Measurements from ENCODE around the gene CAPN12.

The CAPN12 gene

GRCh38 chr19:38708413-38709024 is 35.8 kb downstream of the CAPN12 start:
- H3K4me3 ChIP-seq (ENCODE audit: low read depth, low read length), result no peak overlapping the region
- no peak for TF ChIP-seq CTCF (IDR thresholded peaks at IDR 0.05; ENCODE audit: low read depth, low read length)

GRCh38 chr19:38707512-38708114 is 36.7 kb downstream of the CAPN12 start:
- TF ChIP-seq CTCF (IDR thresholded peaks at IDR 0.05; ENCODE audit: low read depth, low read length), result no peak
- no peak overlapping the region for H3K4me3 ChIP-seq (ENCODE audit: low read depth, low read length)

- H3K4me3 ChIP-seq (ENCODE audit: low read depth, low read length), result no peak overlapping the region
- no peak for TF ChIP-seq CTCF (IDR thresholded peaks at IDR 0.05; ENCODE audit: low read depth, low read length)
These were observed 37.3 kb downstream of the CAPN12 start for GRCh38 chr19:38706792-38707511.

GRCh38 chr19:38705197-38706019 is 38.9 kb downstream of the CAPN12 start:
- no peak for TF ChIP-seq CTCF (IDR thresholded peaks at IDR 0.05; ENCODE audit: low read depth, low read length)
- no peak overlapping the region for H3K4me3 ChIP-seq (ENCODE audit: low read depth, low read length)

- TF ChIP-seq CTCF (IDR thresholded peaks at IDR 0.05; ENCODE audit: low read depth, low read length), result no peak
- H3K4me3 ChIP-seq (ENCODE audit: low read depth, low read length), result no peak overlapping the region
These were observed 39.7 kb downstream of the CAPN12 start for GRCh38 chr19:38704488-38705026.

GRCh38 chr19:38703509-38703908 is 40.8 kb downstream of the CAPN12 start:
- no peak overlapping the region for H3K4me3 ChIP-seq (ENCODE audit: low read depth, low read length)
- TF ChIP-seq CTCF (IDR thresholded peaks at IDR 0.05; ENCODE audit: low read depth, low read length), result no peak
